Nephron progenitor cell (in vitro differentiated cells): ENCODE results near the gene SOAT2.

Experiments
- DNase-seq: peaks from one replicate; pipeline ENCODE4 v3.0.0; 2021
- H3K27ac Mint-ChIP-seq: 2 replicates; pipeline ENCODE4 v1.8.0; 2021; ENCODE audit warnings: mild to moderate bottlenecking, moderate library complexity, mixed read lengths
- H3K27me3 Mint-ChIP-seq: 2 replicates; pipeline ENCODE4 v1.8.0; 2021; ENCODE audit warnings: mild to moderate bottlenecking, low read depth, mixed read lengths; ENCODE audit not compliant: poor library complexity
- H3K36me3 Mint-ChIP-seq: 2 replicates; pipeline ENCODE4 v1.8.0; 2021; ENCODE audit warnings: low read depth, mixed read lengths
- H3K4me1 Mint-ChIP-seq: 2 replicates; pipeline ENCODE4 v1.8.0; 2021; ENCODE audit warnings: mixed read lengths
- H3K4me3 Mint-ChIP-seq: 2 replicates; pipeline ENCODE4 v1.8.0; 2021; ENCODE audit warnings: mild to moderate bottlenecking, moderate library complexity, mixed read lengths
- H3K9me3 Mint-ChIP-seq: 2 replicates; pipeline ENCODE4 v1.8.0; 2021; ENCODE audit warnings: mild to moderate bottlenecking, moderate library complexity, mixed read lengths
- TF ChIP-seq, protein P1 (sequence below): fragments of 200-600 bp; sonication (generic); IDR thresholded peaks from 2 replicates; pipeline ENCODE4 v1.5.0; 2021; ENCODE audit warnings: antibody characterized with exemption

Gene SOAT2

DNA sequence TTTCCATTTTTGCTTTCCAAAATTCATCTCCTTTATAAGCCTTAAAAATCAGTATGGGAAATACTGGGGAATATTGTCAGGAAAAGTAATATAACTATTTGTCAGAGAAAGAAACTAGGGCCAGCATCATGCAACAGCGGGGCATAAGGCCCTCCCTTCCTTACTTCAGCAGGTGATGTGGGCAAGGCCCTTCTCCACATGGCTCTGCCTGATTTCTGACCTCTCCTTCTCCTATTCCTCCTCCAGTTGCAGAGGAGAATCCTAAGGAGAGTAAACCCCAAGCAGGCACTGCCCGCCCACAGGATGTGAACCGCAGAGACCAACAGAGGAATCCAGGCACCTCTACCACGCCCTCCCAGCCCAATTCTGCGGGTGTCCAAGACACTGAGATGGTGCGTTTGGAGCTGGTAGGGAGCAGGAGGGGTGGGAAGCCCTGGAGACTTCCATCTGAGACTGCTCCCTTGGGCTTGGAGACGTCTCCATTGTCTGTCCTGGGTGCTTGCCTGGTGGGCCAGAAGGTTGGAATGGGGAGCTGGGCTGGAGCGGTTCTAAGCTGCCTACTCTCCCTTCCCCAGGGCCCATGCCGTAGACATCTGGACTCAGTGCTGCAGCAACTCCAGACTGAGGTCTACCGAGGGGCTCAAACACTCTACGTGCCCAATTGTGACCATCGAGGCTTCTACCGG, 2.7 kb upstream of the SOAT2 start:
- peaks cover 73% of the 10 kb centered on the region for H3K4me1 Mint-ChIP-seq

DNA sequence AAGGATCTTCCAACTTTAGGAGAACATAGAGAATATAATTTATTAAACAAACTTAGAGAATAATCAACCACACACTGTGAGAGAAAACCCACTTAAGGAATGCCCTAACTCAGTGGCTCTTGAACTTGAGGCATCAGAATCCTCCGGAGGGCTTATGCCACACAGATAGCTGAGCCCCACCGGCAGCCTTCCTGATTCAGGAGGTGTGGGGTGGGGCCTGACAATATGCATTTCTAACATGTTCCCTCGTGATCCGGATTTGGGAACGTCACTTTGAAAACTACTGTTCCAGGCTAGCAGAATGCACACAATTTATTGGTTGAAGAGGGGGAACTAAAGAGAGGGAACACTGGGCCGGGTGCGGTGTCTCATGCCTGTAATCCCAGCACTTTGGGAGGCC, 2.0 kb upstream of the SOAT2 start:
- H3K4me1 Mint-ChIP-seq: peaks cover 74% of the 10 kb centered on the region
- no peak overlapping the region for H3K27ac Mint-ChIP-seq
- no peaks in the 10 kb centered on the region for H3K36me3 Mint-ChIP-seq
- H3K27me3 Mint-ChIP-seq: peaks cover 34% of the 10 kb centered on the region
- H3K4me3 Mint-ChIP-seq: no peak overlapping the region
- H3K9me3 Mint-ChIP-seq: no peaks in the 10 kb centered on the region
- DNase-seq: no peak
- TF ChIP-seq, protein P1, sequence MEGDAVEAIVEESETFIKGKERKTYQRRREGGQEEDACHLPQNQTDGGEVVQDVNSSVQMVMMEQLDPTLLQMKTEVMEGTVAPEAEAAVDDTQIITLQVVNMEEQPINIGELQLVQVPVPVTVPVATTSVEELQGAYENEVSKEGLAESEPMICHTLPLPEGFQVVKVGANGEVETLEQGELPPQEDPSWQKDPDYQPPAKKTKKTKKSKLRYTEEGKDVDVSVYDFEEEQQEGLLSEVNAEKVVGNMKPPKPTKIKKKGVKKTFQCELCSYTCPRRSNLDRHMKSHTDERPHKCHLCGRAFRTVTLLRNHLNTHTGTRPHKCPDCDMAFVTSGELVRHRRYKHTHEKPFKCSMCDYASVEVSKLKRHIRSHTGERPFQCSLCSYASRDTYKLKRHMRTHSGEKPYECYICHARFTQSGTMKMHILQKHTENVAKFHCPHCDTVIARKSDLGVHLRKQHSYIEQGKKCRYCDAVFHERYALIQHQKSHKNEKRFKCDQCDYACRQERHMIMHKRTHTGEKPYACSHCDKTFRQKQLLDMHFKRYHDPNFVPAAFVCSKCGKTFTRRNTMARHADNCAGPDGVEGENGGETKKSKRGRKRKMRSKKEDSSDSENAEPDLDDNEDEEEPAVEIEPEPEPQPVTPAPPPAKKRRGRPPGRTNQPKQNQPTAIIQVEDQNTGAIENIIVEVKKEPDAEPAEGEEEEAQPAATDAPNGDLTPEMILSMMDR: no peak

More for the DNA sequence above, 2.7 kb upstream of the SOAT2 start:
- Mint-ChIP-seq H3K27me3 (peaks cover 35% of the 10 kb centered on the region), H3K9me3 (no peaks in the 10 kb centered on the region), H3K36me3 (no peaks in the 10 kb centered on the region), H3K27ac (peak overlapping the region; percentile 58), H3K4me3 (no peak overlapping the region)
- DNase-seq: no peak
- TF ChIP-seq, protein P1: no peak

DNA sequence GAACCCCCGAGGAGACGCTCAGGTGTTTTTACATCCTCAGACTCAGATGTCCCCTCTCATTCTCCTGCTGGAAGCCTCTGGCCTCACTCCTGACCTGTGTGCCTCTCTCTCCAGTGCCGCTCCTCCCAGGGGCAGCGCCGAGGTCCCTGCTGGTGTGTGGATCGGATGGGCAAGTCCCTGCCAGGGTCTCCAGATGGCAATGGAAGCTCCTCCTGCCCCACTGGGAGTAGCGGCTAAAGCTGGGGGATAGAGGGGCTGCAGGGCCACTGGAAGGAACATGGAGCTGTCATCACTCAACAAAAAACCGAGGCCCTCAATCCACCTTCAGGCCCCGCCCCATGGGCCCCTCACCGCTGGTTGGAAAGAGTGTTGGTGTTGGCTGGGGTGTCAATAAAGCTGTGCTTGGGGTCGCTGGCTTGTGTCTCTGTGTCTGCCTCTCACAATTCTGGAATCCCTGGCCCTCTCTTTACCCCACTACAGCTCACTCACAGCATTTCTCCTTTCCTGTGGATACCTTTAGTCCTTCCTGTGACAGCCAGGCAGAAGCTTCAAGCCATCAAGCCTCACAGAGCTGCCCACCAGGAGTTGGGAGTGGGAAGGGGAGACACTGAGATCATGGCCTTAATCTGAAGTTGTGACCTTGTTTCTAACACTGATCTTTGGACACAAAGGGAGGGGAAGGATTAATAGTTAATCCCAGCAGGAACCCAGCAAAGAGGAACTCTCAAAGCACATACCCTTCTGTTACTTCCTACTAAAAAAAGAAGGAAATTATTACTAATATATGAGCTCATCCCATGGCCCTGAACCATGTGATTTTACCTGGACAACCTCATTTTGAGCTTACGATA, 1.1 kb upstream of the SOAT2 start:
- H3K27me3 Mint-ChIP-seq: peaks cover 25% of the 10 kb centered on the region
- H3K36me3 Mint-ChIP-seq: no peaks in the 10 kb centered on the region
- no peak overlapping the region for H3K27ac Mint-ChIP-seq
- H3K4me1 Mint-ChIP-seq: peaks cover 68% of the 10 kb centered on the region
- TF ChIP-seq, protein P1: no peak
- no peaks in the 10 kb centered on the region for H3K9me3 Mint-ChIP-seq
- H3K4me3 Mint-ChIP-seq: no peak overlapping the region
- DNase-seq: no peak

DNA sequence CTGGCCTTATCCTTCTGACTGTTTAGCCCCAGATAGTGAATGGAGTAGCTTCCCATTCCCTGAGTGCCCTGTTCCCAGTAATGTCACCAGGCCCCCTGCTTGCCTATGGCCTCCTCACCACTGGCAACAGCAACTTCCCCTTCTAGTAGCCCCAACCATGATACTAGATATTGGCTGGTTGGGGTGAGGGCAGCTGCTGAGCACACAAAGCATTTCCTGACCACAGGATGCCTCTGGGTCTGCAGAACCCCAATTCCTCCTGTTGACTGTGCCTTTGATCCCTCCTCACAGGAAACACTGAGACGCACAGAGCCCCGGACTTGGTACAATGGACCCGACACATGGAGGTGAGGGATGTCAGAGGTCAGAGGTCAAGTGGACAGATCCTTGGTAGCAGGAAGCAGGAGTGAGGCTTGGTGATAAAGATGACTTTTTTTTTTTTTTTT, 597 bp downstream of the SOAT2 start:
- peaks cover 56% of the 10 kb centered on the region for H3K4me1 Mint-ChIP-seq
- H3K36me3 Mint-ChIP-seq: no peaks in the 10 kb centered on the region
- no peaks in the 10 kb centered on the region for H3K9me3 Mint-ChIP-seq
- H3K27me3 Mint-ChIP-seq: peaks cover 9% of the 10 kb centered on the region
- TF ChIP-seq, protein P1: no peak
- no peak overlapping the region for H3K27ac Mint-ChIP-seq
- no peak overlapping the region for H3K4me3 Mint-ChIP-seq
- no peak for DNase-seq

DNA sequence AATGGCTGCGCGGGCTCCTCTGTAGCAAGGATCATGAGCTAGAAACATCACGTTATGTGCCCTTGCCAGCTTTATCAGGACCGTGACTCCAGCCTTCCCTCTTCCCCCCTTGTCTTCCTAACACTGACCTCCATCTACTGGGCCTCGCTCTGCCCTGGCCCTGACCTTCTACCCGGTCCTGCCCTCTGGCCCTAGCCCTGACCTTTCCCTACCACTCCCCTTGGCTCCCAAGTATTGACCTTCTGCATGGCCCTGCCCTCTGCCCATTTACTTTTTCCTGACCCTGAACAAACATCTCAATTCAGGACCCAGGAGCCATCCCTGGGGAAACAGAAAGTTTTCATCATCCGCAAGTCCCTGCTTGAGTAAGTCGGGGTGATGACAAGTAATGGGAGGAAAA, 2.0 kb downstream of the SOAT2 start:
- Mint-ChIP-seq H3K27ac (no peak overlapping the region), H3K27me3 (peaks cover 3% of the 10 kb centered on the region), H3K4me1 (peaks cover 50% of the 10 kb centered on the region), H3K9me3 (peaks cover 6% of the 10 kb centered on the region), H3K4me3 (no peak overlapping the region), H3K36me3 (no peaks in the 10 kb centered on the region)
- DNase-seq: no peak
- TF ChIP-seq, protein P1: no peak
